Activated CD4-positive, alpha-beta T cell treated with anti-CD3 and anti-CD28 coated beads, Interleukin-2, amount 10 ng/mL, durations not matched to agents 7 days and 5 days (primary cell): ENCODE data around the gene ELP4. TPM values are rescaled to one million over a fixed set of nuclear protein-coding genes. Genes with fewer than 3 reads are reported as not detected.
"Not testable (repeated sequence)": the region's sequence is repeated elsewhere in the genome, so short reads cannot be mapped to it uniquely, and the experiment has no call there.

Experiments used
- CTCF ChIA-PET: fragments of 350-600 bp; sonication (Branson Sonifier 250); formaldehyde crosslinking; loops from one replicate; lab custom pipeline; 2021; ENCODE audit warnings: antibody characterized with exemption; lab: Charles Lee
- POLR2A ChIA-PET: fragments of 350-600 bp; sonication (Branson Sonifier 250); formaldehyde crosslinking; loops from one replicate; lab custom pipeline; 2021; ENCODE audit warnings: antibody characterized with exemption; lab: Charles Lee
- DNase-seq: peaks from one replicate; pipeline ENCODE4 v3.0.0-alpha.2; 2020
- H3K27ac Mint-ChIP-seq: one replicate; pipeline ENCODE4 v1.8.0; 2021; ENCODE audit warnings: mild to moderate bottlenecking, moderate library complexity, mixed read lengths
- H3K27me3 Mint-ChIP-seq: one replicate; pipeline ENCODE4 v1.8.0; 2021; ENCODE audit warnings: mixed read lengths
- H3K36me3 Mint-ChIP-seq: one replicate; pipeline ENCODE4 v1.8.0; 2021; ENCODE audit warnings: low read depth, mixed read lengths
- H3K4me1 Mint-ChIP-seq: one replicate; pipeline ENCODE4 v1.8.0; 2021; ENCODE audit warnings: mixed read lengths
- H3K4me3 Mint-ChIP-seq: one replicate; pipeline ENCODE4 v1.8.0; 2021; ENCODE audit warnings: mild to moderate bottlenecking, moderate library complexity, mixed read lengths
- H3K9me3 Mint-ChIP-seq: one replicate; pipeline ENCODE4 v1.8.0; 2021; ENCODE audit warnings: mixed read lengths
- total RNA-seq, 2 experiments: library from RNA; stranded (reverse); gene quantifications; one replicate each; pipeline ENCODE4 v1.2.3, GENCODE V29; 2021

Gene ELP4
- total RNA-seq, 2 experiments from 2014 or later, result 22.9 to 26.7 TPM

DNA sequence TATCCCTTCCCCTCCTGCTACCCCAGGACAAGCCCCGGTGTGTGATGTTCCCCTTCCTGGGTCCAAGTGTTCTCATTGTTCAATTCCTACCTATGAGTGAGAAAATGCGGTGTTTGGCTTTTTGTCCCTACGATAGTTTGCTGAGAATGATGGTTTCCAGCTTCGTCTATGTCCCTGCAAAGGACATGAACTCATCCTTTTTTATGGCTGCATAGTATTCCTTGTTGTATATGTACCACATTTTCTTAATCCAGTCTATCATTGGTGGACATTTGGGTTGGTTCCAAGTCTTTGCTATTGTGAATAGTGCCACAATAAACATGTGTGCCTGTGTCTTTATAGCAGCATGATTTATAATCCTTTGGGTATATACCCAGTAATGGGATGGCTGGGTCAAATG, 55.0 kb downstream of the ELP4 start:
- H3K36me3 Mint-ChIP-seq, H3K27me3 Mint-ChIP-seq, POLR2A ChIA-PET, H3K27ac Mint-ChIP-seq, H3K4me1 Mint-ChIP-seq, H3K9me3 Mint-ChIP-seq, CTCF ChIA-PET, H3K4me3 Mint-ChIP-seq, DNase-seq: not testable (repeated sequence)

GRCh38 chr11:31574133-31574532, 64.6 kb downstream of the ELP4 start:
- DNase-seq, H3K27me3 Mint-ChIP-seq, CTCF ChIA-PET, H3K4me3 Mint-ChIP-seq, H3K4me1 Mint-ChIP-seq, H3K36me3 Mint-ChIP-seq, H3K27ac Mint-ChIP-seq, POLR2A ChIA-PET: not testable (repeated sequence)
- peaks cover 17% of the 10 kb centered on the region for H3K9me3 Mint-ChIP-seq

DNA sequence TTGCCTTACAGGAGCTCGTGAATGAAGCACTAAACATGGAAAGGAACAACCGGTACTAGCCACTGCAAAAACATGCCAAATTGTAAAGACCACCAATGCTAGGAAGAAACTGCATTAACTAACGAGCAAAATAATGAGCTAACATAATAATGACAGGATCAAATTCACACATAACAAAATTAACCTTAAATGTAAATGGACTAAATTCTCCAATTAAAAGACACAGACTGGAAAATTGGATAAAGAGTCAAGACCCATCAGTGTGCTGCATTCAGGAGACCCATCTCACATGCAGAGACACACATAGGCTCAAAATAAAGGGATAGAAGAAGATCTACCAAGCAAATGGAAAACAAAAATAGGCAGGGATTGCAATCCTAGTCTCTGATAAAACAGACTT, 66.2 kb downstream of the ELP4 start:
- H3K27me3 Mint-ChIP-seq, CTCF ChIA-PET, H3K27ac Mint-ChIP-seq, H3K4me3 Mint-ChIP-seq, H3K4me1 Mint-ChIP-seq, POLR2A ChIA-PET, DNase-seq, H3K36me3 Mint-ChIP-seq: not testable (repeated sequence)
- peaks cover 17% of the 10 kb centered on the region for H3K9me3 Mint-ChIP-seq

GRCh38 chr11:31579412-31579811, 69.8 kb downstream of the ELP4 start:
- H3K36me3 Mint-ChIP-seq, H3K4me1 Mint-ChIP-seq, DNase-seq, CTCF ChIA-PET, H3K27ac Mint-ChIP-seq, H3K27me3 Mint-ChIP-seq, H3K4me3 Mint-ChIP-seq, POLR2A ChIA-PET: not testable (repeated sequence)
- peaks cover 14% of the 10 kb centered on the region for H3K9me3 Mint-ChIP-seq

DNA sequence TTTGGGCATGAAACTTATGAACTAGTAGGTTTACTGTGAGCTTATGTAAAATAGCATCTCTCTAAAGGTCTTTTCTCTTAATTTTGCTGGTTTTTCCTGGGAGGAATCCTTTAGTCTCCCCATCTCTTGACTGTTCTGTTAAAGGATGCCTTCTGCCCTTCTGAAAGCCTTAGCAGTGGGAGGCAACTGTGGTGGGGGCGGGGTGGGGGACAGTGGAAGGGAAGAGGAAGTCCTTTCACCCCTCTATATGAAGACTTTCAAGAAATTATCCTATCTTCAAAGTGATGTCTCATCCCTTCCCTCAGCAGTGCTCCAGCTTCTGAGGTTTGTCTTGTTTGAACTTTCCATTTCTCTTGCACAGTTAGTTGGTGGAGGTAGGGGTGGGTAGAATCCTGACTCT, 73.1 kb downstream of the ELP4 start:
- H3K4me1 Mint-ChIP-seq, result no peaks in the 10 kb centered on the region
- no peaks in the 10 kb centered on the region for H3K9me3 Mint-ChIP-seq
- H3K36me3 Mint-ChIP-seq, result no peaks in the 10 kb centered on the region
- no peak for DNase-seq
- CTCF ChIA-PET, result no interaction called here
- no peak overlapping the region for H3K27ac Mint-ChIP-seq
- H3K4me3 Mint-ChIP-seq, result no peak overlapping the region
- no peaks in the 10 kb centered on the region for H3K27me3 Mint-ChIP-seq
- POLR2A ChIA-PET, result no interaction called here

- DNase-seq, result no peak
- H3K4me3 Mint-ChIP-seq, result no peak overlapping the region
- POLR2A ChIA-PET, result no interaction called here
- H3K27me3 Mint-ChIP-seq, result no peaks in the 10 kb centered on the region
- no peaks in the 10 kb centered on the region for H3K9me3 Mint-ChIP-seq
- H3K4me1 Mint-ChIP-seq, result no peaks in the 10 kb centered on the region
- peaks cover 3% of the 10 kb centered on the region for H3K36me3 Mint-ChIP-seq
- H3K27ac Mint-ChIP-seq, result no peak overlapping the region
- CTCF ChIA-PET, result interaction anchor here (1.7 kb wide), 1 partner anchor 14 kb away, joined by 5 read pairs; no protein-coding TSS in a partner anchor
Measured at GRCh38 chr11:31598454-31598853, 88.9 kb downstream of the ELP4 start.

- Mint-ChIP-seq H3K9me3 (no peaks in the 10 kb centered on the region), H3K36me3 (peaks cover 2% of the 10 kb centered on the region), H3K27ac (no peak overlapping the region), H3K4me1 (no peaks in the 10 kb centered on the region), H3K27me3 (no peaks in the 10 kb centered on the region), H3K4me3 (no peak overlapping the region)
- DNase-seq, result no peak
- CTCF ChIA-PET, result no interaction called here
- POLR2A ChIA-PET, result no interaction called here
Measured at GRCh38 chr11:31601635-31602282, 92.2 kb downstream of the ELP4 start.

DNA sequence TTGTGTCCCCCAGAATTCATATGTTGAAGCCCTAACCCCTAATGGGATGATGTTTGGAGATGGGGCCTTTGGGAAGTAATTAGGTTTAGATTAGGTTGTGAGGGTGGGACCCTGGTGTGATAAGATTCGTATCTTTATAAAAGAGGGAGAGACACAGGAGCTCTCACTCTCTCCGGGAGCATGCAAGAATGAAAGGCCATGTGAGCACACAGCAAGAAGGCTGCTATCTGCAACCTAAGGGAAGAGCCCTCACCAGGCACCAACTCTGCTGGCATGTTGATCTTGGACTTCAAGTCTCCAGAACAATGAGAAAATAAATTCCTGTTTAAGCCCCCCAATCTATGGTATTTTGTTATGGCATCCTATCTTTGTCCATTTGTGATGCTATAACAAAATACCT, 97.3 kb downstream of the ELP4 start:
- ChIA-PET POLR2A (no interaction called here), CTCF (no interaction called here)
- Mint-ChIP-seq H3K9me3 (no peaks in the 10 kb centered on the region), H3K27ac (no peak overlapping the region), H3K4me1 (peaks cover 2% of the 10 kb centered on the region), H3K36me3 (peaks cover 4% of the 10 kb centered on the region), H3K27me3 (no peaks in the 10 kb centered on the region), H3K4me3 (no peak overlapping the region)
- DNase-seq, result no peak

- no peaks in the 10 kb centered on the region for H3K27me3 Mint-ChIP-seq
- no peak overlapping the region for H3K4me3 Mint-ChIP-seq
- no peak overlapping the region for H3K27ac Mint-ChIP-seq
- DNase-seq, result no peak
- ChIA-PET POLR2A (no interaction called here), CTCF (no interaction called here)
- peaks cover 4% of the 10 kb centered on the region for H3K36me3 Mint-ChIP-seq
- H3K4me1 Mint-ChIP-seq, result peaks cover 2% of the 10 kb centered on the region
- H3K9me3 Mint-ChIP-seq, result no peaks in the 10 kb centered on the region
Measured at GRCh38 chr11:31607914-31608313, 98.3 kb downstream of the ELP4 start.

DNA sequence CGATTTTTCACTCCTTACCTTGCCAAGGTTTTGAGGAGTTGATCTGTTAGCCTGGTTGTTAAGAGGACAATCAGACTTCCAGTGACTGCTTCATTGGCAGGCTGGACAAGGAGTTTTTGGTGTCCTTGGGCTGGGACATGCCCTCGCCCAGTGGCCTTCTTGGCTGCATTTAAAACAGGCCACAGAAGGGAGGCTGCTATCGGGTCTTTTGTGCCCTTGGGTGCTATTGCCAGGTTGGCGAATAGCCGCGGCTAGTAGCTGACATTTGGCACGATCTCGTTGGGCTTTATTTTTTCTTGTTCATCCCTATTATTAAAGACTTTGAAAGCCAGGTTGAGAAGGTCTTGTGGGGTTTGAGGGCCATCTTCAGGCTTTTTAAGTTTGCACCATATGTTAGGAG, 99.4 kb downstream of the ELP4 start:
- Mint-ChIP-seq H3K9me3 (no peaks in the 10 kb centered on the region), H3K27ac (no peak overlapping the region), H3K4me3 (no peak overlapping the region), H3K36me3 (peaks cover 4% of the 10 kb centered on the region), H3K4me1 (peaks cover 2% of the 10 kb centered on the region), H3K27me3 (no peaks in the 10 kb centered on the region)
- ChIA-PET POLR2A (no interaction called here), CTCF (no interaction called here)
- no peak for DNase-seq

DNA sequence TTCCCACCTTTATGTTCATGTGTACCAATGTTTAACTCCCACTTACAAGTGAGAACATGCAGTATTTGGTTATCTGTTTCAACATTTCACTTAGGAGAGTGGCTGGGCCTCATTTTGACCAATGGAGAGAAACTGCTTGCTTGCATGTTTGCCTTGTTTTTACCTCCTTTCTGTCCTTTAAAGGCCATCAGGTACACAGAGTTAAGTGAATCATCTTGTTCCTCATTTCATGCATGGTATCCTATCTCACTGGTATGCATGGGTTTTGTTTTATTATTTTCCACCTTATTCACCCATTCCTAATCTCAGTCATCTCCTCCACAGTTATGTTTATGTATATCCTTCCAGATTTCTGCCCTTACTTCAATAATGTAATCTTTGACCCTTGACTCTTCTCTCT, 101.0 kb downstream of the ELP4 start:
- ChIA-PET POLR2A (no interaction called here), CTCF (no interaction called here)
- H3K36me3 Mint-ChIP-seq, result peaks cover 4% of the 10 kb centered on the region
- H3K27me3 Mint-ChIP-seq, result no peaks in the 10 kb centered on the region
- H3K4me3 Mint-ChIP-seq, result no peak overlapping the region
- no peak overlapping the region for H3K27ac Mint-ChIP-seq
- no peaks in the 10 kb centered on the region for H3K9me3 Mint-ChIP-seq
- no peak for DNase-seq
- H3K4me1 Mint-ChIP-seq, result peaks cover 2% of the 10 kb centered on the region

DNA sequence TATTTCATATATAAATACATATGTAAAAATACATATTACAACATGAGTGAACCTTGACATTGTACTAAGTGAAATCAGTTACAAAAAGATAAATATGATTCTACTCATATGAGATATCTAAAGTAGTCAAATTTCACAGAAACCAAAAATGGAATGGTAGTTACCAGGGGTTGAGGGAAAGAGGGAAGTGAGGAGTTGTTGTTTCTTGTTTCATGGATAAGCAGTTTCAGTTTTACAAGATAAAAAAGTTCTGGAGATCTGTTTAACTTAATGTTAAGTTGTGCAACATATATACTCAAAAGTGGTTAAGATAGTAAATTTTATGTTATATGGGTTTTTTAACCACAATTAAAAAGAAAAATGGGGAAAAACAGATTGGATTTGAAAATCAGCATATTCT, 107.7 kb downstream of the ELP4 start:
- H3K4me3 Mint-ChIP-seq, result no peak overlapping the region
- ChIA-PET POLR2A (no interaction called here), CTCF (no interaction called here)
- no peaks in the 10 kb centered on the region for H3K36me3 Mint-ChIP-seq
- no peak overlapping the region for H3K27ac Mint-ChIP-seq
- peaks cover 2% of the 10 kb centered on the region for H3K4me1 Mint-ChIP-seq
- no peaks in the 10 kb centered on the region for H3K27me3 Mint-ChIP-seq
- H3K9me3 Mint-ChIP-seq, result no peaks in the 10 kb centered on the region
- no peak for DNase-seq

- DNase-seq, result no peak
- Mint-ChIP-seq H3K27ac (no peak overlapping the region), H3K4me3 (no peak overlapping the region), H3K9me3 (no peaks in the 10 kb centered on the region), H3K4me1 (peaks cover 2% of the 10 kb centered on the region), H3K27me3 (no peaks in the 10 kb centered on the region), H3K36me3 (no peaks in the 10 kb centered on the region)
- ChIA-PET POLR2A (no interaction called here), CTCF (no interaction called here)
Measured at GRCh38 chr11:31619980-31620379, 110.4 kb downstream of the ELP4 start.

DNA sequence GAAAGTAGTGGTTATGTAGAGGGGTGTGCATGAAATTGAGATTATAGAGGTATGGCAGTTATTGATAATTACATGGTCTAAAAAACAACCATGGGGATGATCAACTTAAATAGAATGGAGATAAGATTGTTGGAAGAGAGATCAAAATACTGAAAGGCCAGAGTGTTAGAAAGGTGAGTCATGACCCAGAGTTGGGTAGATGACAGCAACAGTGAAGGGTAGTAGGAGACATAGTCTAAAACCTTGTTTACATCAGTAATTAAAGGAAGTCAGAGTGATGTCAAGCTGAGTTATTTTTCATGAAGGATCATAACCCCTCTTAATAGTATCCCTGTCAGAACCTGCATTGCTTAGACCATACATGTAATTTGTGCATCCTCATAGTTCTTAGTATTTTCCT, 110.9 kb downstream of the ELP4 start:
- H3K27me3 Mint-ChIP-seq, result no peaks in the 10 kb centered on the region
- no peaks in the 10 kb centered on the region for H3K36me3 Mint-ChIP-seq
- H3K4me3 Mint-ChIP-seq, result no peak overlapping the region
- no peak for DNase-seq
- ChIA-PET POLR2A (no interaction called here), CTCF (no interaction called here)
- H3K27ac Mint-ChIP-seq, result no peak overlapping the region
- peaks cover 2% of the 10 kb centered on the region for H3K4me1 Mint-ChIP-seq
- H3K9me3 Mint-ChIP-seq, result no peaks in the 10 kb centered on the region
